Measurements from ENCODE around the gene SMIM28.

DNA sequence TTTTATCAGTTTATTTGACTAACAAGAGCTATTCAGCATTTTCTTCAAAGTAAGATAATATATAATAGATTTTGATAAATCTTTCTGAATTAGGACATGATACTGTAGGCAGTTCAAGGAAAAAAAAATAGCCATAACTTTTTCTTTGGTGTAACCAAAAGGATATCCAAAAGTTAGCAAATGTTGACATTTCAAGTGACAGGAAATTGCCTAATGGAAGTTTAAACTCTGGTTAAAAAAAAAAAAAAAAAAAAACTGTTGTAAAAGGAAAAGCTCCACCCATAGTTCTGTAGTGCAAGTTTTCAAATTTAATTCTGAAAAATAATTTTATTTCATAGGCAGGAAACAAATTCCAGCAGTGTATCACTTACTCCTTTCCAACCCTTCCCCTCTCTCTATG lies 45.2 kb downstream of the SMIM28 start:
- TF ChIP-seq EZH2 (IDR thresholded peaks at IDR 0.05; ENCODE audit: borderline replicate concordance, low read depth, low read length, severe bottlenecking): no peak
- TF ChIP-seq POLR2AphosphoS5 (IDR thresholded peaks at IDR 0.05; ENCODE audit: insufficient read depth, low read depth, low read length): no peak
- no peak for TF ChIP-seq JUN (IDR thresholded peaks at IDR 0.05; ENCODE audit: borderline replicate concordance, insufficient read depth, insufficient read length, low read depth)
- TF ChIP-seq, protein P1, sequence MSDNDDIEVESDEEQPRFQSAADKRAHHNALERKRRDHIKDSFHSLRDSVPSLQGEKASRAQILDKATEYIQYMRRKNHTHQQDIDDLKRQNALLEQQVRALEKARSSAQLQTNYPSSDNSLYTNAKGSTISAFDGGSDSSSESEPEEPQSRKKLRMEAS (IDR thresholded peaks at IDR 0.05; ENCODE audit: insufficient read depth, insufficient read length): no peak
